GM19099 (cell line): ENCODE results near the gene INPP5D.

Source experiments
- POLR2A ChIP-seq: IDR thresholded peaks from 3 replicates; pipeline ENCODE4 v1.6.1; 2011; ENCODE audit warnings: low read depth; ENCODE audit not compliant: insufficient read length; ENCODE audit errors: extremely low read depth

The INPP5D gene

DNA sequence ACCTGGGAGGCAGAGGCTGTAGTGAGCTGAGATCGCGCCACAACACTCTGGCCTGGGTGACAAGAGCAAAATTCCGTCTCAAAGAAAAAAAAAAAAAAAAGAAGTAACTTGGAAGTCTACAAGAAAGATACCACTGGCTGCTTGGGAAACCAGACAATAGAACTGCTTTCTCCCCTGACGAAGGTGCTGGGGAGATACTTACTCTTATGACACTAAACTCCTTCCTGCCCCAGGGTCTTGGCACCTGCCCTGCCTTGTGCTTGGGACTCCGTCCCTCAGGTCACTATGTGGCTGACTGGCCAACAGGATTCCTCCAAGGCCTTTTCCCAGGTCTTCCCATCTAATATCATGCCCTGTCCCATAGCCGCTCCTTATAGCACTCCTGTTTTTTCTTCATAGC is 30.7 kb downstream of the INPP5D start:
- TF ChIP-seq POLR2A, result no peak

DNA sequence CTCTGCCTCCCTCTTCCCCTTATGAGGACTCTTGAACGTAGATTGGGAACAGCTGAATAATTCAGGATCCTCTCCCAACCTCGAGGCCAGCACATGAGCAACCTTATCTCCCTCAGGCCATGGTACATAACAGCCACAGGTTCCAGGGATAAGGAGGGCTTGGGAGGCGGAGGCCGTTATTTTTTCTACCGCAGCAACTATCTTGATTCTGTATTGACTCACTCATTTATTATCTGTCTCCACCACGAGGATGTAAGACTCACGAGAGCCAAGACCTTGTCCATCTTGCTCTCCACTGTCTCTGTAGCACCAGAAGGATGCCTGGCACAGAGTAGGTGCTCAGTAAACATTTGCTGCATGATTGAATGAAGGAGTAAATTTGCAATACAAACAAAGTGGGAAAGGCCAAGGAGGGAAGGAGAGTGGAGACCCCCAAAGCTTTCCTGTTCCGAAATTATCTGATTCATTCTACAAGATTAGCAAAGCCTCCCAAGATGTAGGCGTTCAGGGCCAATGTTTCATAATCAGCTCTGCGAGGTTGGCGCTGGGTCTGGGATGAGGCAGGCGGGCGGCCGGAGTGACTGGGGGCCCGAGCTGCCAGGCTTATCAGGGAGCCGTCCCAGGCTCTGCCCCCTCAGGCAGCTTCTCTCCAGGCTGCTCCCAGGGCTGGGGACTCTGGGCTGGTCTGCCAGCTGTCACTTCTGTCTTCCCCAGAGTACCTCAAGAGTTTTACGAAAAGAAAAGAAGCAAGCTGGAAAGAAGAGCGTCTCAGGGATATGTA is 31.6 kb downstream of the INPP5D start:
- no peak for TF ChIP-seq POLR2A

DNA sequence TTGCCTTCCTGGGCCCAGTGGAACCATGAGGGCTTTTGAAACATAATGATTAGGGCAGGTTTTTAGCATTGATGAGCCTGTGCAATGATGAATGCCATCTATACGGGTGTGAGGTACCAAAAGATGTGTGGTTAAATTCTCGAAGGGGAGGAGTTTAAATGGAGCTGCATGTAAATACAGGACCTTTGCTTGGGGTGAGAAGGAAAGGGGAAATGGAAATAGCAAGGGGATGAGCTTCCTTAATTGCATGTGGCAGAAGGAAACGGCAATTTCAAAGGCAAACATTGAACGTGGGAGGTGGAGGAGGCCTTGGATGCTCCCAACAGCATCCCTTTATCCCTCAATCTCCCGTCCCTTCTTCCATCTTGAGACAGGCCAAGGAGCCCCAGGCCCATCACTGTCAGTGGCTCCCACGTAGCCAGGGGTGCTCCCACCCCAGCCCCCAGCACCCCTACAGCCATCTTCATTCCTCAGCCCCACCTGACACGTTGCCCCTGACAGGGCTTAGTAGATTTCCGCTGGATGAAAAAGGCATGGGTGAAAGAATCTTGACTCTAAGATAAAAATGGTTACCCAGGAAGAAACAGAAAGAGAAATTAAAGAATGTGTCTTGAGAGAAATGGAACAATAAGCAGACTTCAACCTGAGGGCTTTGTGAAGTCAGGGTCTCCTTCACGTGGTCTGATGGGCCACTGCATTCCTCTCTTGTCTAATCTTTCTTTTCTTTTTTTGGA is 32.5 kb downstream of the INPP5D start:
- no peak for TF ChIP-seq POLR2A

DNA sequence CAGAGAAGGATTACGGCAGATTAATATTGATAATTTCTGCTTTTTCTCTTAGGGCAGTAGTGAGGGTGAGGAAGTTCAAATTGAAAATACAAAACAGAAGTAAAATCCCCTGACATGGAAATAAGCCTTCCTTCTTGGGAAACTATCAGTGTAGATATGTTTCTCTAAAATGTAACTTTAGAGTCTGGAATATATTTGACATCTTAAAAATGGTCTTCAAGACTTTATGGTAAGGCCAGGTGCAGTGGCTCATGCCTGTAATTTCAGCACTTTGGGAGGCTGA is 33.0 kb downstream of the INPP5D start:
- no peak for TF ChIP-seq POLR2A

DNA sequence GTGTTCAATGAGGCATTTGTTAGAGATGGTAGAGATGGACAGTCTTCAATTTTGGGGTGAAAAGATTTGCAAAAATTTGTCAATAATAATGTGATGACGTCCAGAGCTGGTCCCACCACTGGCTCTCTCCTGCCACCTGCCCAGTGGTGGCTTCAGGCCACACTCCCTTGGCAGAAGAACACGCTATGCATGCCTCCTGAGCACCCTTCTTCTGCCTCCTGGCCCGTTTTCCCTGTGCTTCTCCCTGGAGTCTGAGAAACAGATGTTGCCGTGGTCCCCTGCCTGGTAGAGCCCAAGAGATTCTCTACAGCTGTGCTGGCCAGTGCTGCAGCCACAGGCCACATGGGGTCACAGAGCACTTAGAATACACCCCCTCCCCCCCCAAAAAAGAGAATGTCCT is 33.6 kb downstream of the INPP5D start:
- no peak for TF ChIP-seq POLR2A

DNA sequence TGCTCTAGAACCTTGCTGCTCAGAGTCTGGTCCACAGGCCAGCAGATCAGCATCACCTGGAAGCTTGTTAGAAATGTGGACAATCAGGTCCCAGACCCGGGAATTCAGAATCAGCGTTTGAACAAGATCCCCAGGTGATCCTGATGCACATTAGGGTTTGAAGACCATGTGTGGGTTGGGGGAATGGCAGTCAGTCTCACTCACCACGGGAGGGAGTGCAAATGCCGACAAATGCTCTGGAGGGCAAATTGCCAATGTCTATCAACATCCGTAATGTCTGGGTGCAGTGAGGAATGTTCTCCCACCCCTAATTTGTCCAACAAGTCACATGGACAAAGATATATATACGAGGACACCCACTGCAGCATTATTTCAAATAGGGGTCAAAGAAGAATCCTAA is 34.5 kb downstream of the INPP5D start:
- no peak for TF ChIP-seq POLR2A

DNA sequence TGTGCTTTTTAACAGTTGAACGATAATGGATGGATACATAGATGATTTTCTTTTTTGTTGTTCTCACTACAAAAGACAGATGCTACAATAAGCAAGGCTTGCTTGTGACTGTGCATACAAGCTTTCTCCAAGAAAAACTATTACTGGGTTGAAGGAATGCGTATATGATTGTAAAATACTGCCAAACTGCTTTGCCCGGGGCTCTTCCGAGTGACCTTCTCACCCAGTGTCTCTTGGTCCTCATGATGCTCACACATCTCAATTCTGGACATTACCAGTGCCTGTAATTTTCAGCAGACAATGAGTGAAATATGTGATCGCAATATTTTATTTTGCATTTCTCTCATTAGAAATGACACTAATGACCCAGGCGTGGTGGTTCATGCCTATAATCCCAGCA is 35.9 kb downstream of the INPP5D start:
- TF ChIP-seq POLR2A, result no peak

DNA sequence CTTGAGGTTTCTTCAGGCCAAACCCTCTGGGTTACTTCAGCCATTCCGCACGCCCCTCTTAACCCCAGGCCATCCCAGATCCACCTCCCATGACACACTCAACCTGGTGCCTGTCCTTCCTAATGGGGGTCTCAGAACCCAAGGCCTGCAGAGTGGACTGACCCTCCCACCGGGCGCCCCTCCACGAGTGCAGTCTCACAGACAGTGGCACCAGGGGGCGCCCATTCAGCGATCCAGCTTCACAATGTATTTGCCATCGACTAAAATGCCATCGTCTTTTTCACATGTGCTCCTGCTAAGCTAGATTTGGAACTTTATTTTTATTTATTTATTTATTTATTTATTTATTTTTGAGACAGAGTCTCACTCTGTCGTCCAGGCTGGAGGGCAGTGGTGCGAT is 38.5 kb downstream of the INPP5D start:
- TF ChIP-seq POLR2A, result no peak

DNA sequence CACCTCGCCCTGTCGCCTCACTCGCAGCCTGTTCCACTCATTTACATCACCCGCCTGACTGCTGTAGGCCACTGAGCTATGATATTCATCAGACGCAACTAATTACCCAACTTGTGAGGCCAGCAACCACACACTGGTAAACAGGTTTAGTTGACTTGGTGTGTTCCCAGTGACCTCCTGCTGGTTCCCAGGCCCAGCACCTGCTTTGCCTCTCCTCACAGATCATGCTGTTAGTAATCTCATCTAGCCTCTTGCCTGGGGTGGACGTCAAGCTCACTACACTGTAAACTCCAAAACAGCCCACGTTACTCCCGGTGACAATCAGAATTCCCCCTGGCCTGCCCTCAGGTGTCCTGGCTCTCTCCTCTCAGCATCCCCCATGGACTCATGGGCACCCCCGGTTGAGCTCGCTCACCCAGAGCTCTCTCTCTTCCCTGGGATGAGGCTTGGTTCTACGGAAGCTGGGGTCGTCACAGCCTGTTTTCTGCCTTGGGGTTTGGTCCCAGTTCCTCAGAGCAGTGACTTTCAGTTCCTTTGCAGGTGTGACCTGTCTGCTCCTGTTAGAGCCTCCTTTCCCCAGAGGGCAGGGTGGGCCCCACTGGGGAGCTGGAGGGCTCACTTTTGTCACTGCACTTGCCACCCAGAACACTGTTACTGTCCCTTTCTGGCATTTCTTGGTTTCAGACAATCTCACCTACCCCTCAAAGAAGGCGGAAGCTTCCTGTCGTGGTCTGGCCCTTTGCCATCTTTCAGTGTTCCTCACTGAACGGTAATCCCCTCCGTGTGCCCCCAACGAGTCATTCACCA is 40.3 kb downstream of the INPP5D start:
- TF ChIP-seq POLR2A, result no peak

DNA sequence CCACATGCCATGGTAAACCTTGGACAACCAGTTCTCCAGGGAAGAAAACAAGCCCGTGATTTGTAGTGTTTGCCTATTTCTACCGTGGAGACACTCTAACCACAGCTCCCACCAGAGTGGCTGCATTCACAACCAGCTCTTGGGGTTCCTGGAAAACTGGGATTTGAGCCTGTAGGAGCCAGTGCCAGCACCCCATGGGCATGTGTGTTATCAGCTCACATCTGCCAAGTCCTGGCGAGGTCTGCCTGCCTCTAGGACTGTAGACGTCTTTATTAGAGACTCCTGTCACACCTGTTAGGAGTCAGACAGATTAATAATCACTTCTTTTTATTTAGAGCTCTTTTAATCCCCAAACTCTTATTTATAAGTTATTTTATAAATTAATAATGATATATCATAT is 41.0 kb downstream of the INPP5D start:
- TF ChIP-seq POLR2A, result no peak

DNA sequence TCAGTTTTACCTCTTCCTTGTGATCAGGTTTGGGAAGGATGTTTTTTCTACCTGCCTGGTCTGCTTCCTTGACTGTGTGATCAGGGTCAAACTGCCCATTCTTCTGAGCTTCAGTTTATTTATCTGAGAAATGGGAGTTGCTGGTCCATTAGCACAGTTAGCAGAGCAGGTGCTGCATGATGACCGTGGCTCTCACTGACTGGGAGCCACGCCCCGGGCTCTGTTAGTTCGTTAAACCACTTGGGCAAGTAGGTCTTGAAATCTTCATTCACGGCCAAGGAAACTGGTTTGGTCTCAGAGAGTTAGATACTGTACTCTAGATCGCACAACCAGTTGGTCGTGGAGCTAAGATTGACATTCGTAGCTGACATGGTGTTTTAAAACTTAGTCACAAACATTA is 41.7 kb downstream of the INPP5D start:
- TF ChIP-seq POLR2A, result no peak

DNA sequence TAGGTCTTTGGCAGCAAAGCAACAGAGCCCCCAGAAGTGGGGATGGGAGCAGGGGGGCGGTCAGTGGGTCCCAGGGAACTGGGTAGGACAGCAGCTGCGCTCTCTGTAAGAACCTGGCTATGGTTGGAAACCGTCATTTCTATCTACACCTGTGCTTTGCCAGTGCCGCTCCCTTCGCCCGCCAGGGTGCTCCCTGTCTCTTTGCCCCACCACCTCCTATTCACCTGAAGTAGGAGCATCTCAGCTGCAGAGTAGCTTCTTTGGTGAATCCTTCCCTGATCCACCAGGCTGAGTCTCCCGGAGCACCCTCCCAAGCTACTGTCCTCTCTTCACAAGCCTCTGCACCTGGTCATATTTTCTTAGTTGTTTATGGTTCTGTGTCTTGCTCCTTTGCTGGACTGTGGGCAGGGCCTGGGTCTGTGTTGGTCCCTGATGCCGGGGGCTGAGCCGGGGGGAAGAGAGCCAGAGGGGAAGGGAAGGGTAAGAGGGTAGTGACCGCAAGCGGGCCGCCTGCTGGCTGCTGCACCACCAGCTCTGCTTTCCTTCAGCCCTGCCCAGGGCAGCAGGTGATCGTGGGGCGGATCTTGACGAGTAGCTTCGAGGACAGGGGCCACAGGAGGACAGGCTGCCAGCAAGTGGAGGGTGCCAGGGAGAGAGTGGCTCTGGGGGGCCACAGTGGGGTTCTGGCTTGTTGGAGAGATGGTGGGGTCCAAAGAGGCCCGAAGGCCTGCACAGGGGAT is 45.2 kb downstream of the INPP5D start:
- TF ChIP-seq POLR2A, result no peak

DNA sequence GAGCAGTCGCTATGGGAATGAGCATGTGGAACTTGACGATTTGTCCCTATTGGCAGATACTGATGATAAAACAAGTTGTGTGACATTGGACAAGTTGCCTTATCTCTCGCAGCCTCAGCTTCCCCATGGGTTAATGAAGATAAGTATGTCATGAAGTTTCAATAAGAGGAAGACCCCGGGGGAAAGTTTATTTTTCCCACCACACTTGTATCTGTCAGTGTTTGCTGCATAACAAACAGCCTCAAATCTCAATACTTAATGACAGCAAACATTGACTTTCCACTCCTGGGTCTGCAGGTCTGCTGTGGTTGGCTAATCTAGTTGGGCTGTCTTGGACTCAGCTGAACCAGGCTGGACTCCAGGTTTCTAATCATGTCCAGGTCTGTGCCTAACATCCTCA is 45.8 kb downstream of the INPP5D start:
- no peak for TF ChIP-seq POLR2A

DNA sequence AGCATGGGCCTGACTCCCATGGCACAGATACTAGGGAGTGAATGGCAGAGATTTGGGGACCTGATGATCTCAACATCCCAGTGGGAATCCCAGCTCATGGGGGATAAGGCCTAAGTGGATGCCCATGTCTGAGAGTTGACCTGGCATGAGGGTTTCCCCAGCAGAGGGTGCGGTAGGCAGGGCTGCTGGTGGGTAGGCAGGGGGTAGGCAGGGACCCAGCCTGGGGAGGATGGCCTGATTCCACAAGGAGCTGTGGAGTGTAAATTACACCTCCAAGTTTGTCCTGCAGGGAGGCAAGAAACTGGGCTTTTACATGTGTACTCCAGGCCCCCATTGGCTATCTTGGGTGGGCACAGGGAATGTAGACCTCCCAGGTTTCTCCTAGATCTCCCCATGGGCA is 46.9 kb downstream of the INPP5D start:
- no peak for TF ChIP-seq POLR2A

DNA sequence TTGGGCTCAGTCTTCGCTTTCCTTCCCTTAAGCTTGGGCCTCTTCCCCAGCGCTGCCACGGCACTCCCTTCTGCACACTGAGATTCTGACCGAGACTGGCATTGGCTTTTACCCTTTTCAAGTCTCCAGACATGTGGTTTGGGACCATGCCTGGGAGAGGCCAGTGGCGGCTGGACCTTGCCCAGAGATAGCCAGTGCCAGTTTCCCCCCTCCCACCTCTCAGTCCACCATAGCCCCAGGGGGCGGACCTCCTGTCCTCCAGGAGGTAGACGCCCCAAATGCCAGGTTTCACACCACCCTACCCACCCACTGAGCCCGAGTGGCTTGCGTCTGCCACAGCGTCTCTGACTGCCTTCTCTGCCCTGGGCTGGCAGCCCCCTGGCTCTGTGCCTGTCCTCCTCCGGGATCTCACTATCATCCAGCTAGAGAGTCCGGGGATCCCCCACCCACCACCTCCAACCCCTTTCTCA is 47.7 kb downstream of the INPP5D start:
- no peak for TF ChIP-seq POLR2A
